Measurements from ENCODE around the gene ERN2. TPM values are rescaled to one million over a fixed set of nuclear protein-coding genes. Genes with fewer than 3 reads are reported as not detected.

ERN2 gene
- total and polyA plus RNA-seq, 2 of the 13 experiments (the other 11 are each of a cell fraction or from before 2014, with no cell fraction given), result 2.2 to 3.5 TPM

DNA sequence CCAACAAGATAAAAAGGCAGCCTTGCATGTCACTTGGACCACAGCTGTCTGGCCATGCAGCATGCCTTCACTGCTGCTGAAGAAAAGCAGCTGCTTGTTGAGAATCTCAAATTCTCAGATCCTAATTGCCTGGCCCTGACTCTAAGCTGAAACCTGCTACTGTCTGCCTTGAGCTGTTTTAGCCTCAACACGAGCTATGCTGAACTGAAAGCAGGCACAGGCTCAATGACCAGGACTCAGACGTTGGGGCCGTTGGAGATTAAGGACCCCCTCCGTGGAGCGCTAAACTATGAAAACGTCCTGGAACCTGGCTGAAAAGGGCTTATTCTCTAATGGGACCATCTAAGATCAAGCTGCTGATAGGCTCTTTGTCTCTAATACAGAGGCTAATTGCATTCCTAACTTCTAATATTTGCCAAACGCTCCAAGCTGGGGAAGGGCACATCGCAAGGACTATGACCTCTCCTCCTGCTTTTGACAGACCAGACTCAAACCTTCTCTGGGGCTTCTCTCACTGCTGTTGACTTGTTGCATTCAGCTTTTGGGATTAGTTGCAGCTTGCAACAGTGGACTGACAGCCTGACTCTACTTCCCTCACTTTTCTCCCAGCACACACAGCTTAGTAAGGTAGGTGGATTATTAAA, 38.9 kb downstream of the ERN2 start (continued):
- TF ChIP-seq TP53 (CRISPR knock-in tag; conservative IDR thresholded peaks at IDR 0.05) (no peak), ZNF264 (CRISPR knock-in tag; IDR thresholded peaks at IDR 0.05) (no peak), NR2F2 (IDR thresholded peaks at IDR 0.05; ENCODE audit: borderline replicate concordance, low read depth) (0 out of 2 replicates have a peak, but pooled peaks have one; percentile 22), DR1 (CRISPR knock-in tag; IDR thresholded peaks at IDR 0.05) (no peak), KLF9 (CRISPR knock-in tag; IDR thresholded peaks at IDR 0.05; ENCODE audit: low read depth) (no peak), ZKSCAN5 (CRISPR knock-in tag; IDR thresholded peaks at IDR 0.05) (0 out of 2 replicates have a peak, but pooled peaks have one; percentile 21), TAF15 (IDR thresholded peaks at IDR 0.05; ENCODE audit: low read depth, low read length, poor library complexity, severe bottlenecking) (no peak), RBAK (CRISPR knock-in tag; IDR thresholded peaks at IDR 0.05) (no peak), ZNF546 (CRISPR knock-in tag; conservative IDR thresholded peaks at IDR 0.05) (no peak), EHMT2 (IDR thresholded peaks at IDR 0.05; ENCODE audit: borderline replicate concordance, low read depth, low read length) (no peak)
- TF ChIP-seq, protein P1, sequence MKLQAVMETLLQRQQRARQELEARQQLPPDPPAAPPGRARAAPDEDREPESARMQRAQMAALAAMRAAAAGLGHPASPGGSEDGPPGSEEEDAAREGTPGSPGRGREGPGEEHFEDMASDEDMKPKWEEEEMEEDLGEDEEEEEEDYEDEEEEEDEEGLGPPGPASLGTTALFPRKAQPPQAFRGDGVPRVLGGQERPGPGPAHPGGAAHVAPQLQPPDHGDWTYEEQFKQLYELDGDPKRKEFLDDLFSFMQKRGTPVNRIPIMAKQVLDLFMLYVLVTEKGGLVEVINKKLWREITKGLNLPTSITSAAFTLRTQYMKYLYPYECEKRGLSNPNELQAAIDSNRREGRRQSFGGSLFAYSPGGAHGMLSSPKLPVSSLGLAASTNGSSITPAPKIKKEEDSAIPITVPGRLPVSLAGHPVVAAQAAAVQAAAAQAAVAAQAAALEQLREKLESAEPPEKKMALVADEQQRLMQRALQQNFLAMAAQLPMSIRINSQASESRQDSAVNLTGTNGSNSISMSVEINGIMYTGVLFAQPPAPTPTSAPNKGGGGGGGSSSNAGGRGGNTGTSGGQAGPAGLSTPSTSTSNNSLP (IDR thresholded peaks at IDR 0.05; ENCODE audit: low read depth, low read length), result 0 out of 2 replicates have a peak, but pooled peaks have one; percentile 50
- TF ChIP-seq, protein P2, sequence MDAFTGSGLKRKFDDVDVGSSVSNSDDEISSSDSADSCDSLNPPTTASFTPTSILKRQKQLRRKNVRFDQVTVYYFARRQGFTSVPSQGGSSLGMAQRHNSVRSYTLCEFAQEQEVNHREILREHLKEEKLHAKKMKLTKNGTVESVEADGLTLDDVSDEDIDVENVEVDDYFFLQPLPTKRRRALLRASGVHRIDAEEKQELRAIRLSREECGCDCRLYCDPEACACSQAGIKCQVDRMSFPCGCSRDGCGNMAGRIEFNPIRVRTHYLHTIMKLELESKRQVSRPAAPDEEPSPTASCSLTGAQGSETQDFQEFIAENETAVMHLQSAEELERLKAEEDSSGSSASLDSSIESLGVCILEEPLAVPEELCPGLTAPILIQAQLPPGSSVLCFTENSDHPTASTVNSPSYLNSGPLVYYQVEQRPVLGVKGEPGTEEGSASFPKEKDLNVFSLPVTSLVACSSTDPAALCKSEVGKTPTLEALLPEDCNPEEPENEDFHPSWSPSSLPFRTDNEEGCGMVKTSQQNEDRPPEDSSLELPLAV (CRISPR knock-in tag; conservative IDR thresholded peaks at IDR 0.05; ENCODE audit: low read depth), result no peak
- TF ChIP-seq, protein P3, sequence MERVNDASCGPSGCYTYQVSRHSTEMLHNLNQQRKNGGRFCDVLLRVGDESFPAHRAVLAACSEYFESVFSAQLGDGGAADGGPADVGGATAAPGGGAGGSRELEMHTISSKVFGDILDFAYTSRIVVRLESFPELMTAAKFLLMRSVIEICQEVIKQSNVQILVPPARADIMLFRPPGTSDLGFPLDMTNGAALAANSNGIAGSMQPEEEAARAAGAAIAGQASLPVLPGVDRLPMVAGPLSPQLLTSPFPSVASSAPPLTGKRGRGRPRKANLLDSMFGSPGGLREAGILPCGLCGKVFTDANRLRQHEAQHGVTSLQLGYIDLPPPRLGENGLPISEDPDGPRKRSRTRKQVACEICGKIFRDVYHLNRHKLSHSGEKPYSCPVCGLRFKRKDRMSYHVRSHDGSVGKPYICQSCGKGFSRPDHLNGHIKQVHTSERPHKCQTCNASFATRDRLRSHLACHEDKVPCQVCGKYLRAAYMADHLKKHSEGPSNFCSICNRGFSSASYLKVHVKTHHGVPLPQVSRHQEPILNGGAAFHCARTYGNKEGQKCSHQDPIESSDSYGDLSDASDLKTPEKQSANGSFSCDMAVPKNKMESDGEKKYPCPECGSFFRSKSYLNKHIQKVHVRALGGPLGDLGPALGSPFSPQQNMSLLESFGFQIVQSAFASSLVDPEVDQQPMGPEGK (CRISPR knock-in tag; IDR thresholded peaks at IDR 0.05), result no peak
- TF ChIP-seq, protein P4, sequence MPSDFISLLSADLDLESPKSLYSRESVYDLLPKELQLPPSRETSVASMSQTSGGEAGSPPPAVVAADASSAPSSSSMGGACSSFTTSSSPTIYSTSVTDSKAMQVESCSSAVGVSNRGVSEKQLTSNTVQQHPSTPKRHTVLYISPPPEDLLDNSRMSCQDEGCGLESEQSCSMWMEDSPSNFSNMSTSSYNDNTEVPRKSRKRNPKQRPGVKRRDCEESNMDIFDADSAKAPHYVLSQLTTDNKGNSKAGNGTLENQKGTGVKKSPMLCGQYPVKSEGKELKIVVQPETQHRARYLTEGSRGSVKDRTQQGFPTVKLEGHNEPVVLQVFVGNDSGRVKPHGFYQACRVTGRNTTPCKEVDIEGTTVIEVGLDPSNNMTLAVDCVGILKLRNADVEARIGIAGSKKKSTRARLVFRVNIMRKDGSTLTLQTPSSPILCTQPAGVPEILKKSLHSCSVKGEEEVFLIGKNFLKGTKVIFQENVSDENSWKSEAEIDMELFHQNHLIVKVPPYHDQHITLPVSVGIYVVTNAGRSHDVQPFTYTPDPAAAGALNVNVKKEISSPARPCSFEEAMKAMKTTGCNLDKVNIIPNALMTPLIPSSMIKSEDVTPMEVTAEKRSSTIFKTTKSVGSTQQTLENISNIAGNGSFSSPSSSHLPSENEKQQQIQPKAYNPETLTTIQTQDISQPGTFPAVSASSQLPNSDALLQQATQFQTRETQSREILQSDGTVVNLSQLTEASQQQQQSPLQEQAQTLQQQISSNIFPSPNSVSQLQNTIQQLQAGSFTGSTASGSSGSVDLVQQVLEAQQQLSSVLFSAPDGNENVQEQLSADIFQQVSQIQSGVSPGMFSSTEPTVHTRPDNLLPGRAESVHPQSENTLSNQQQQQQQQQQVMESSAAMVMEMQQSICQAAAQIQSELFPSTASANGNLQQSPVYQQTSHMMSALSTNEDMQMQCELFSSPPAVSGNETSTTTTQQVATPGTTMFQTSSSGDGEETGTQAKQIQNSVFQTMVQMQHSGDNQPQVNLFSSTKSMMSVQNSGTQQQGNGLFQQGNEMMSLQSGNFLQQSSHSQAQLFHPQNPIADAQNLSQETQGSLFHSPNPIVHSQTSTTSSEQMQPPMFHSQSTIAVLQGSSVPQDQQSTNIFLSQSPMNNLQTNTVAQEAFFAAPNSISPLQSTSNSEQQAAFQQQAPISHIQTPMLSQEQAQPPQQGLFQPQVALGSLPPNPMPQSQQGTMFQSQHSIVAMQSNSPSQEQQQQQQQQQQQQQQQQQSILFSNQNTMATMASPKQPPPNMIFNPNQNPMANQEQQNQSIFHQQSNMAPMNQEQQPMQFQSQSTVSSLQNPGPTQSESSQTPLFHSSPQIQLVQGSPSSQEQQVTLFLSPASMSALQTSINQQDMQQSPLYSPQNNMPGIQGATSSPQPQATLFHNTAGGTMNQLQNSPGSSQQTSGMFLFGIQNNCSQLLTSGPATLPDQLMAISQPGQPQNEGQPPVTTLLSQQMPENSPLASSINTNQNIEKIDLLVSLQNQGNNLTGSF (CRISPR knock-in tag; IDR thresholded peaks at IDR 0.05), result no peak
- TF ChIP-seq, protein P5, sequence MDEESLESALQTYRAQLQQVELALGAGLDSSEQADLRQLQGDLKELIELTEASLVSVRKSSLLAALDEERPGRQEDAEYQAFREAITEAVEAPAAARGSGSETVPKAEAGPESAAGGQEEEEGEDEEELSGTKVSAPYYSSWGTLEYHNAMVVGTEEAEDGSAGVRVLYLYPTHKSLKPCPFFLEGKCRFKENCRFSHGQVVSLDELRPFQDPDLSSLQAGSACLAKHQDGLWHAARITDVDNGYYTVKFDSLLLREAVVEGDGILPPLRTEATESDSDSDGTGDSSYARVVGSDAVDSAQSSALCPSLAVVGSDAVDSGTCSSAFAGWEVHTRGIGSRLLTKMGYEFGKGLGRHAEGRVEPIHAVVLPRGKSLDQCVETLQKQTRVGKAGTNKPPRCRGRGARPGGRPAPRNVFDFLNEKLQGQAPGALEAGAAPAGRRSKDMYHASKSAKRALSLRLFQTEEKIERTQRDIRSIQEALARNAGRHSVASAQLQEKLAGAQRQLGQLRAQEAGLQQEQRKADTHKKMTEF (CRISPR knock-in tag; IDR thresholded peaks at IDR 0.05), result peak; percentile 12; the same call in 1 of the 2 replicates
- TF ChIP-seq, protein P6, sequence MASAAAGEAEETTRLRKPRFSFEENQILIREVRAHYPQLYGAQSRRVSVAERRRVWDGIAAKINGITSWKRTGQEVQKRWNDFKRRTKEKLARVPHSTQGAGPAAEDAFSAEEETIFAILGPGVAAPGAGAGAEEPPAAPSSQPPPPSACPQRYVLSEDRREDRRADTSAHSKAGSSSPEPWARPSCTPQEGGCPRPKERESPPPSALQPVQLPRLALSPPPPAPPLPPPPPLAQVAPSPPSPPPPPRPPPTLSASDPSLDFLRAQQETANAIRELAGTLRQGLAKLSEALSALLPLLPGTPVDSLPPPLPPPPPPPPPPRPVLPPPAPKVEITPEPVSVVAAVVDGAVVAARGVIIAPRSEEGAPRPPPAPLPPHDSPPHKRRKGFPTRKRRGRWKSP (CRISPR knock-in tag; IDR thresholded peaks at IDR 0.05), result no peak

Measured in HepG2 (cell line).